GM12891 (cell line): ENCODE data around the gene MYDGF.
"Not testable (repeated sequence)": the region's sequence is repeated elsewhere in the genome, so short reads cannot be mapped to it uniquely, and the experiment has no call there.

Experiments used
- POLR2A ChIP-seq: IDR thresholded peaks from 2 replicates; pipeline ENCODE4 v1.6.1; 2011; ENCODE audit warnings: low read depth, low read length, control low read depth
- POLR2AphosphoS5 ChIP-seq: IDR thresholded peaks from 2 replicates; pipeline ENCODE4 v1.6.1; 2011; ENCODE audit warnings: low read depth, low read length, control low read depth
- TAF1 ChIP-seq: IDR thresholded peaks from 2 replicates; pipeline ENCODE4 v1.6.1; 2011; ENCODE audit warnings: low read depth, low read length, control low read depth

GRCh38 chr19:4680021-4680420 lies 9.9 kb upstream of the MYDGF start:
- not testable (repeated sequence) for TF ChIP-seq POLR2AphosphoS5, POLR2A, TAF1
